Ovary (tissue), 9 donors: ENCODE measurements around the gene SRGAP2B. TPM values are rescaled to one million over a fixed set of nuclear protein-coding genes. Genes with fewer than 3 reads are reported as not detected.
"Not testable (repeated sequence)": the region's sequence is repeated elsewhere in the genome, so short reads cannot be mapped to it uniquely, and the experiment has no call there.

ENCODE experiments used
- DNase-seq, 5 donors: peaks; one replicate each; pipeline ENCODE4 v3.0.0-alpha.2; 2019 to 2020
- H3K27ac ChIP-seq, 2 donors: fragments of 200-600 bp; one replicate each; pipeline versions ENCODE4 v1.5.1 to v1.8.0; 2019 to 2022
- H3K27me3 ChIP-seq: fragments of 200-600 bp; one replicate; pipeline ENCODE4 v1.8.0; 2022
- H3K36me3 ChIP-seq: fragments of 200-600 bp; sonication (generic); one replicate; pipeline ENCODE4 v1.5.1; 2019
- H3K4me1 ChIP-seq: one replicate; pipeline ENCODE4 v1.8.1; 2013; ENCODE audit warnings: mild to moderate bottlenecking, moderate library complexity; ENCODE audit not compliant: insufficient read depth
- H3K4me3 ChIP-seq: fragments of 200-600 bp; sonication (generic); one replicate; pipeline ENCODE4 v1.5.1; 2017
- H3K9me3 ChIP-seq, 2 donors: fragments of 200-600 bp in 1 of 2; sonication (generic) in 1 of 2; one replicate each; pipeline versions ENCODE4 v1.5.1 to v1.8.1; 2013 to 2019; ENCODE audit warnings: mild to moderate bottlenecking in 1 of 2, moderate library complexity in 1 of 2
- WGBS, 3 donors: extraction: QIAGEN DNeasy Blood & Tissue Kit in 1 of 3; methylation state at CpG; one replicate each; pipeline versions ENCODE4 v1.1.5 to v1.1.7; 2013 to 2017; 5-methylcytosine and 5-hydroxymethylcytosine counted together
- intact Hi-C, 4 donors: fragments of 100-400 bp; cut with DNase I; formaldehyde crosslinking; loops; one replicate each; pipeline versions ENCODE4 v1.11.0 to v1.15.1; 2022 to 2023
- polyA plus RNA-seq, 2 donors: library from polyadenylated mRNA; stranded (reverse); fragments of 200-250 nt in 1 of 2; fragments of 350-450 nt in 1 of 2; fragmentation: Illumina TruSeq in 1 of 2; extraction: RNeasy Lipid Tissue Mini Kit (QIAGEN cat#74804) in 1 of 2; gene quantifications; one replicate each; pipeline ENCODE4 v1.2.3, GENCODE V29; 2013 to 2014
- total RNA-seq, 7 donors: library from RNA; depleted of rRNA in 2 of 7; stranded (reverse); fragments of >200 nt in 2 of 7; fragmentation: NEBNext Ultra II Directional in 3 of 7; extraction: Animal tissue kit (Norgen Biotek cat#: 25700) in 3 of 7; gene quantifications; one replicate each; pipeline versions ENCODE4 v1.1.0 to v1.2.4, GENCODE V29; 2016 to 2023
- donor health status: DM: no; HTN: no; CAD: no; lungs with moderate emphysema.
- donor health status: DM: no; HTN: no; CAD: no.
- donor health status: Bipolar disorder and iron deficiency.
- donor health status: DM: yes; HTN: yes; CAD: no.
- donor health status: DM: no; HTN: no; CAD: no.
- donor health status: DM: yes; HTN: yes; CAD: no.

SRGAP2B gene
- total and polyA plus RNA-seq, 9 donors = 13.9 to 45.2 (median 23.8) TPM

GRCh38 chr1:145119842-145120241 is 24.7 kb upstream of the SRGAP2B start:
- H3K4me1 ChIP-seq, H3K36me3 ChIP-seq, H3K4me3 ChIP-seq, DNase-seq, intact Hi-C loops, H3K27me3 ChIP-seq, H3K9me3 ChIP-seq, H3K27ac ChIP-seq: not testable (repeated sequence)
- no CpG with 5 or more reads among the region's 3 CpGs for WGBS, 3 donors

GRCh38 chr1:145115587-145116493 is 20.7 kb upstream of the SRGAP2B start:
- H3K36me3 ChIP-seq, intact Hi-C loops, DNase-seq, H3K27me3 ChIP-seq, H3K27ac ChIP-seq, H3K9me3 ChIP-seq, H3K4me1 ChIP-seq, H3K4me3 ChIP-seq: not testable (repeated sequence)
- no CpG with 5 or more reads among the region's 6 CpGs for WGBS, 3 donors

- H3K36me3 ChIP-seq, H3K27ac ChIP-seq, DNase-seq, intact Hi-C loops, H3K27me3 ChIP-seq, H3K9me3 ChIP-seq, H3K4me1 ChIP-seq, H3K4me3 ChIP-seq: not testable (repeated sequence)
- WGBS, 3 donors = no CpG with 5 or more reads among the region's 1 CpG
Observed at GRCh38 chr1:145114560-145115057, 19.5 kb upstream of the SRGAP2B start.

GRCh38 chr1:145112703-145113102 is 17.6 kb upstream of the SRGAP2B start:
- H3K27me3 ChIP-seq = not testable (repeated sequence)

DNA sequence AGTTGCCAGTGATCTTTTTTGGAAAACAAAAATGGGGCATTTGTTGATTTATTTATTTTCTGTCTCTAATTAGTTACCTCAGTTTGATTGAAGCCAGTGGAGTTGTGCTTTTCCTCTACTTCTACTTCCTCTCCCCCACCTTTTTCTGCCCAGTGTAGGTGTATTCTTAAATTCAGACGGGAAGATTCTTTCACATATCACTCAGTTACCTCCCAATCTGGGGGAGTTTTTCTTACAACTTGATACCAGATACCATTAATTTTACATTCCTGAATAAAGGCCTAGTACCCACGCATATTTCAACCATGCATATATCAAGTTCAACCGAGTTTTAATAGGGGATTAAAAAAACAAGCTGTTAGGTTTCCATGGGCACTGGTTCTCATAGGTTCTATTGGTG is 16.5 kb upstream of the SRGAP2B start:
- H3K4me1 ChIP-seq, H3K27me3 ChIP-seq, H3K4me3 ChIP-seq, intact Hi-C loops, H3K27ac ChIP-seq, DNase-seq, H3K9me3 ChIP-seq, H3K36me3 ChIP-seq: not testable (repeated sequence)
- WGBS, 3 donors = no CpG with 5 or more reads among the region's 3 CpGs

More at GRCh38 chr1:145112703-145113102, 17.6 kb upstream of the SRGAP2B start:
- H3K36me3 ChIP-seq, H3K27ac ChIP-seq, H3K4me3 ChIP-seq, DNase-seq, H3K4me1 ChIP-seq, H3K9me3 ChIP-seq, intact Hi-C loops: not testable (repeated sequence)
- WGBS, 3 donors = no CpG with 5 or more reads among the region's 3 CpGs

DNA sequence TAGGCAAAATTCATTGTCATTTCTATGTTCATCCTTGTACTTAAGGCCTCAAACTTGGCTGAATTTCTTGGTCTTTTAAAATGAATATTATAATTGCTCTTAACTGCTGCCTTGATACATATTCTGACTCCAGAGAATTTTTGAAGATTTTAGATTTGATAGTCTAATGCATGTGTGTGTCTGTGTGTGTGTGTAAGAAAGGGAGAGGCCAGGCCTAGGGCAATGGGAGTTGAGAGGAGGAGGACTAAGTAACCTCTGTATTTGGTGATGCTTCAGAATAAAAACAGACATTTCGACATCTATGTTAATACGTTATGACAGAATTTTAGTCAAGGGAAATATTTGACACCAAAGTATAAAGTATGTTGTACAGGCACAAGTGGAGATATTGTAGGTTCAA is 8.2 kb upstream of the SRGAP2B start:
- intact Hi-C loops = not testable (repeated sequence)
- WGBS, 3 donors = no CpG with 5 or more reads among the region's 2 CpGs

GRCh38 chr1:145101725-145102124 is 6.6 kb upstream of the SRGAP2B start:
- H3K36me3 ChIP-seq, H3K4me3 ChIP-seq, H3K27ac ChIP-seq, H3K27me3 ChIP-seq, H3K9me3 ChIP-seq, intact Hi-C loops, H3K4me1 ChIP-seq, DNase-seq: not testable (repeated sequence)
- WGBS, 3 donors = 60 to 100% methylated on average over 1 of the region's 1 CpG; no CpG with 5 or more reads in 1 of the 3 donors

More for the DNA sequence above, 8.2 kb upstream of the SRGAP2B start:
- not testable (repeated sequence) for H3K9me3 ChIP-seq, DNase-seq, H3K4me3 ChIP-seq, H3K36me3 ChIP-seq, H3K4me1 ChIP-seq, H3K27me3 ChIP-seq, H3K27ac ChIP-seq

DNA sequence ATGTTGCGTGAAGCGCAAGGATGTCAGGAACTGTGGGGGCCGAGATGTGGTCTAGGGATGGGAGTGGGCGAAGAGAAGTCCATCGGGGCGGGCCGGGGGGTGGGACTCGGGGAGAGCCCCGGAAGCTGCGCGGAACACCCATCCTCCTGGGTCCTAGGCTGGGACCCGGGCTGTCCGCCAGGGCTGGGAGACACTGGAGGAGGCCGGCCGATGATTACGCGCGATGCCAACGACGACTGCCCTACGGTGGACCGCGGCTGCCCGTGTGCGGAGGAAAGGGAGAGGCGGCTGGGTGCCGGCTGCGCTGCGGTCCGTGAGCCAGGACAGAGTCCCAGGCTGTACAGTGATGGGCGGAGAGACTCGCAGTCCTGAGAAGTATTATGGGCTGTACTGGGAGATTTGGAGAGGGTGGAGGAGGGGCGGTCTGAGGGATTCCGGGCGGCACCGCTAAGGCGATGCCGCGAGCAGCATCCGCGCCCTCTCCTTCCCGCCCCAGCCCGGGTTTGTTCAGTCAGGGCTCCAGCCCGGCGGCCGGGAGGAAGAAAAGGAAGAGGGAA is 395 bp downstream of the SRGAP2B start:
- H3K9me3 ChIP-seq, H3K27ac ChIP-seq, H3K36me3 ChIP-seq, H3K4me1 ChIP-seq, intact Hi-C loops, H3K27me3 ChIP-seq: not testable (repeated sequence)
- peak overlapping the region; percentile 36 for H3K4me3 ChIP-seq
- 0% methylated on average over 9 of the region's 46 CpGs; no CpG with 5 or more reads in 2 of the 3 donors for WGBS, 3 donors
- DNase-seq = peak; percentile 20 to 67 (median 36)

- H3K9me3 ChIP-seq, H3K36me3 ChIP-seq, H3K4me1 ChIP-seq, H3K27me3 ChIP-seq, intact Hi-C loops: not testable (repeated sequence)
- peak; percentile 75 to 88 (median 76) for DNase-seq
- peak overlapping the region; percentile 45 for H3K4me3 ChIP-seq
- H3K27ac ChIP-seq = peak overlapping the region; percentile 20 to 61
- 0% methylated on average over 8 to 23 of the region's 47 CpGs for WGBS, 3 donors
Observed at GRCh38 chr1:145093517-145094149, 1.5 kb downstream of the SRGAP2B start.

DNA sequence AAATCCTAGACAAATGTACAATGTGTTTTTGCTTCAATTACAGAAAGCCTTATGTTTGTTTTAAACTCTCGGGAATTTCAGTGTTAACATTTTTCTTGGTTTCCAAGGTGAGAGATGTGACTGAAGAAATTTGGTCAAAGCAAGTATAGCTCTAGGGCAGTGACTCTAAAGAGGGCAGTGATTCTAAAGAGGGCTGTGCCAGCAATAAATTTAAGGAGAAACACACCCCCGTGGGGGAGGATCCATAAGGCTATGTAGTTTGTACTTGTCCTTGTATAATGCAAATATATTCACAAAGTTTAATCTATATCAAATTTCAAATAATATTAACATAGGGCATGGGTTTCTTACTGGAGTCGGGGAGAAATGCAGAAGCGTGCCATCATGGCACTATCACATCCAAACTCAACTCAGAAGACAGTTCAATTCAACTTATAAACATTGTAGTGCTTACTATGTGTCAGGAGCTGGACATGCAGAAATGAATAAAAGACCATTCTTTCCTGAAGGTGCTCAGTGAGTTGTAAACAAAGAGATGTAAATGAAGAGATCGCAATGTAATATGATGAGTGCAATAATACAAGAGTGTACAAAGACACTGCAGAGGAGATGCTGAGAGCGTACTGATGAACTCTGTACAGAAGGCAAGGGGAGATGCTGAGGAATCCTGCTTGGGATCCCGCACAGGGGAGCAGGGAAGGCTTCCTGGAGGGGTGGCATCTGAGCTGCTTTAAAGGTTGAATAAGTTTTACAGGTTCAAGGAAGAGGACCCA is 12.5 kb downstream of the SRGAP2B start:
- intact Hi-C loops, H3K4me1 ChIP-seq, DNase-seq, H3K4me3 ChIP-seq, H3K36me3 ChIP-seq, H3K27ac ChIP-seq, H3K9me3 ChIP-seq, H3K27me3 ChIP-seq: not testable (repeated sequence)
- WGBS, 3 donors = 79 to 91% (median 86%) methylated on average over 3 to 4 of the region's 7 CpGs

DNA sequence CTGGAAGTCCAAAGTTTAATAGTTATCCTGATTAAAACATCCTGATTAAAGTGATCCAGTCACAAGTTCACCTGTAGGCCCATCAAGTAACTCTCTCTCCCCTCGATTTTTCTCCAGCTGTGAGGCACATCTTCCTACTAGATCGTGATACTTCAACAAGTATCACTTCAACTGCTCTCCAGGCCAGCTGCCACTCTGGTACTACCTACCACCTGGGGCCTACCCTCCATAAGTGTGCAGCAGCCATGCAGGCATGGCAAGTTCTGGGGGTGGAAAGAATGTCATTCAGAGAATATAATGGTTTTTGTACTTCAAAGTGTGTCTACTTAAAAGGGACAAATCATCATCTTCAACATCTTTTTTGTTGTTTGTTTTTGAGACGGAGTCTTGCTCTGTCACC is 14.9 kb downstream of the SRGAP2B start:
- 86 to 95% (median 89%) methylated on average over 2 of the region's 3 CpGs for WGBS, 3 donors
- H3K9me3 ChIP-seq, intact Hi-C loops: not testable (repeated sequence)

More for the DNA sequence above, 14.9 kb downstream of the SRGAP2B start:
- H3K27me3 ChIP-seq, H3K4me3 ChIP-seq, DNase-seq, H3K27ac ChIP-seq, H3K4me1 ChIP-seq, H3K36me3 ChIP-seq: not testable (repeated sequence)
